Measurements from ENCODE around the gene TMCC3. TPM values are rescaled to one million over a fixed set of nuclear protein-coding genes. Genes with fewer than 3 reads are reported as not detected.

TMCC3 gene
- total and polyA plus RNA-seq, 4 donors = 0.81 to 2.3 (median 1.5) TPM

DNA sequence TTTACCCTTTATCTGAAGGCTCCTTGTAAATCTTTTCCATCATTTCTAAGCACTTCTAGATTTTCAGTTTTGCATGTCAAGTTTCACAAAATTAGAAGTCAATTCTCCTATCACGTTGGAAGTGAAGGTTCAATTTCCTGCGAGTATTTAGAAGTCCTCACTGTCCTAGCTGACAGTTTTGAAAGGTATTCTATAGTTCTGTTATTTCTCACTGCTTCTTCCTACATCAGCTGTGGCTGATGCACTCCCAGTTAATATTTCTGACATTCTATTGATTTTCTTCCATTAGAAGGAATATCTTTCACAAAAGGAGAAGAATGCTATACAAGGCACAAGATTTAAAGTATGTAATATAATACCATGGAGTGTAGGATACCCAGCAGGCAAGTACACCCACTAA, 15.8 kb upstream of the TMCC3 start:
- Histone ChIP-seq H3K27me3 (ENCODE audit: control insufficient read depth in 4 of 4, insufficient read depth in 4 of 4, low read length in 3 of 4) (no peaks in the 10 kb centered on the region), H3K4me3 (ENCODE audit: low read depth in 1 of 3, low read length in 3 of 3) (no peak overlapping the region), H3K4me1 (ENCODE audit: control insufficient read depth in 4 of 4, insufficient read depth in 4 of 4, low read length in 3 of 4) (no peaks in the 10 kb centered on the region), H3K27ac (ENCODE audit: low read depth in 1 of 2, low read length in 2 of 2) (no peak overlapping the region), H3K9ac (ENCODE audit: low read depth in 1 of 2, low read length in 2 of 2) (no peak overlapping the region), H3K36me3 (ENCODE audit: control insufficient read depth in 4 of 4, insufficient read depth in 3 of 4, low read depth in 1 of 4, low read length in 3 of 4) (no peaks in the 10 kb centered on the region), H3K9me3 (ENCODE audit: control insufficient read depth in 4 of 4, low read length in 3 of 4) (no peaks in the 10 kb centered on the region)
- no peak for TF ChIP-seq FOXA1 (IDR thresholded peaks at IDR 0.05)
- TF ChIP-seq, protein P1, sequence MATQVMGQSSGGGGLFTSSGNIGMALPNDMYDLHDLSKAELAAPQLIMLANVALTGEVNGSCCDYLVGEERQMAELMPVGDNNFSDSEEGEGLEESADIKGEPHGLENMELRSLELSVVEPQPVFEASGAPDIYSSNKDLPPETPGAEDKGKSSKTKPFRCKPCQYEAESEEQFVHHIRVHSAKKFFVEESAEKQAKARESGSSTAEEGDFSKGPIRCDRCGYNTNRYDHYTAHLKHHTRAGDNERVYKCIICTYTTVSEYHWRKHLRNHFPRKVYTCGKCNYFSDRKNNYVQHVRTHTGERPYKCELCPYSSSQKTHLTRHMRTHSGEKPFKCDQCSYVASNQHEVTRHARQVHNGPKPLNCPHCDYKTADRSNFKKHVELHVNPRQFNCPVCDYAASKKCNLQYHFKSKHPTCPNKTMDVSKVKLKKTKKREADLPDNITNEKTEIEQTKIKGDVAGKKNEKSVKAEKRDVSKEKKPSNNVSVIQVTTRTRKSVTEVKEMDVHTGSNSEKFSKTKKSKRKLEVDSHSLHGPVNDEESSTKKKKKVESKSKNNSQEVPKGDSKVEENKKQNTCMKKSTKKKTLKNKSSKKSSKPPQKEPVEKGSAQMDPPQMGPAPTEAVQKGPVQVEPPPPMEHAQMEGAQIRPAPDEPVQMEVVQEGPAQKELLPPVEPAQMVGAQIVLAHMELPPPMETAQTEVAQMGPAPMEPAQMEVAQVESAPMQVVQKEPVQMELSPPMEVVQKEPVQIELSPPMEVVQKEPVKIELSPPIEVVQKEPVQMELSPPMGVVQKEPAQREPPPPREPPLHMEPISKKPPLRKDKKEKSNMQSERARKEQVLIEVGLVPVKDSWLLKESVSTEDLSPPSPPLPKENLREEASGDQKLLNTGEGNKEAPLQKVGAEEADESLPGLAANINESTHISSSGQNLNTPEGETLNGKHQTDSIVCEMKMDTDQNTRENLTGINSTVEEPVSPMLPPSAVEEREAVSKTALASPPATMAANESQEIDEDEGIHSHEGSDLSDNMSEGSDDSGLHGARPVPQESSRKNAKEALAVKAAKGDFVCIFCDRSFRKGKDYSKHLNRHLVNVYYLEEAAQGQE (IDR thresholded peaks at IDR 0.05) = no peak
- TF ChIP-seq, protein P2, sequence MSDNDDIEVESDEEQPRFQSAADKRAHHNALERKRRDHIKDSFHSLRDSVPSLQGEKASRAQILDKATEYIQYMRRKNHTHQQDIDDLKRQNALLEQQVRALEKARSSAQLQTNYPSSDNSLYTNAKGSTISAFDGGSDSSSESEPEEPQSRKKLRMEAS (IDR thresholded peaks at IDR 0.05) = no peak
- TF ChIP-seq, protein P3, sequence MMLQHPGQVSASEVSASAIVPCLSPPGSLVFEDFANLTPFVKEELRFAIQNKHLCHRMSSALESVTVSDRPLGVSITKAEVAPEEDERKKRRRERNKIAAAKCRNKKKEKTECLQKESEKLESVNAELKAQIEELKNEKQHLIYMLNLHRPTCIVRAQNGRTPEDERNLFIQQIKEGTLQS (IDR thresholded peaks at IDR 0.05) = no peak
- TF ChIP-seq EGR1 (IDR thresholded peaks at IDR 0.05; ENCODE audit: low read depth in 2 of 2) = no peak
- no peak for TF ChIP-seq YY1 (IDR thresholded peaks at IDR 0.05)
- no peak for TF ChIP-seq SP1 (IDR thresholded peaks at IDR 0.05)
- TF ChIP-seq, protein P4, sequence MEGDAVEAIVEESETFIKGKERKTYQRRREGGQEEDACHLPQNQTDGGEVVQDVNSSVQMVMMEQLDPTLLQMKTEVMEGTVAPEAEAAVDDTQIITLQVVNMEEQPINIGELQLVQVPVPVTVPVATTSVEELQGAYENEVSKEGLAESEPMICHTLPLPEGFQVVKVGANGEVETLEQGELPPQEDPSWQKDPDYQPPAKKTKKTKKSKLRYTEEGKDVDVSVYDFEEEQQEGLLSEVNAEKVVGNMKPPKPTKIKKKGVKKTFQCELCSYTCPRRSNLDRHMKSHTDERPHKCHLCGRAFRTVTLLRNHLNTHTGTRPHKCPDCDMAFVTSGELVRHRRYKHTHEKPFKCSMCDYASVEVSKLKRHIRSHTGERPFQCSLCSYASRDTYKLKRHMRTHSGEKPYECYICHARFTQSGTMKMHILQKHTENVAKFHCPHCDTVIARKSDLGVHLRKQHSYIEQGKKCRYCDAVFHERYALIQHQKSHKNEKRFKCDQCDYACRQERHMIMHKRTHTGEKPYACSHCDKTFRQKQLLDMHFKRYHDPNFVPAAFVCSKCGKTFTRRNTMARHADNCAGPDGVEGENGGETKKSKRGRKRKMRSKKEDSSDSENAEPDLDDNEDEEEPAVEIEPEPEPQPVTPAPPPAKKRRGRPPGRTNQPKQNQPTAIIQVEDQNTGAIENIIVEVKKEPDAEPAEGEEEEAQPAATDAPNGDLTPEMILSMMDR (IDR thresholded peaks at IDR 0.05; ENCODE audit: low read depth, low read length, missing input control) = no peak
- TF ChIP-seq RXRA (IDR thresholded peaks at IDR 0.05) = no peak
- no peak for TF ChIP-seq RAD21 (IDR thresholded peaks at IDR 0.05)
- TF ChIP-seq NR2F2 (IDR thresholded peaks at IDR 0.05) = no peak
- no peak for TF ChIP-seq JUND (IDR thresholded peaks at IDR 0.05)
- no peak for TF ChIP-seq HNF4A (conservative IDR thresholded peaks at IDR 0.05)
- TF ChIP-seq FOXA2 (IDR thresholded peaks at IDR 0.05) = no peak
- 72% methylated on average over 2 of the region's 2 CpGs for WGBS
- no peak for DNase-seq (ENCODE audit: low spot score)

DNA sequence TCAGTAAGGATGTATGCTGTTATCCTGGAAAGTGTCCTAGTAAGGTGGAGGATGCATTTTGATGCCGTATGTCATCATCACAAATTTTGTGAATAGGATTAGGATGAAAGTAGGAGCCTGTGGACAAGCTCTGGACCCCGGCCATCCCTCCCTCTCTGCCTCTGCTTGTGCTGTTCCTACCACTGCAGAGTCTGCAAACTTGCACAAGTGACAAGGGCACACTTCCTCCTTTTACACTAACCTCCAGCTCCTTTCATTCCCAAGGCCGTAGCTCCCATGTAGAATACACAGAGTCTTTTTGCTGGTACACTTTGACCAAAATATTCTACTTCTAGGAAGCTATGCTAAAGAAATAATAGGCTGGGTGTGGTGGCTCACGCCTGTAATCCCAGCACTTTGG, 13.3 kb upstream of the TMCC3 start:
- TF ChIP-seq, protein P5, sequence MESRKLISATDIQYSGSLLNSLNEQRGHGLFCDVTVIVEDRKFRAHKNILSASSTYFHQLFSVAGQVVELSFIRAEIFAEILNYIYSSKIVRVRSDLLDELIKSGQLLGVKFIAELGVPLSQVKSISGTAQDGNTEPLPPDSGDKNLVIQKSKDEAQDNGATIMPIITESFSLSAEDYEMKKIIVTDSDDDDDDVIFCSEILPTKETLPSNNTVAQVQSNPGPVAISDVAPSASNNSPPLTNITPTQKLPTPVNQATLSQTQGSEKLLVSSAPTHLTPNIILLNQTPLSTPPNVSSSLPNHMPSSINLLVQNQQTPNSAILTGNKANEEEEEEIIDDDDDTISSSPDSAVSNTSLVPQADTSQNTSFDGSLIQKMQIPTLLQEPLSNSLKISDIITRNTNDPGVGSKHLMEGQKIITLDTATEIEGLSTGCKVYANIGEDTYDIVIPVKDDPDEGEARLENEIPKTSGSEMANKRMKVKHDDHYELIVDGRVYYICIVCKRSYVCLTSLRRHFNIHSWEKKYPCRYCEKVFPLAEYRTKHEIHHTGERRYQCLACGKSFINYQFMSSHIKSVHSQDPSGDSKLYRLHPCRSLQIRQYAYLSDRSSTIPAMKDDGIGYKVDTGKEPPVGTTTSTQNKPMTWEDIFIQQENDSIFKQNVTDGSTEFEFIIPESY (IDR thresholded peaks at IDR 0.05) = no peak
- TF ChIP-seq FOXA1 (IDR thresholded peaks at IDR 0.05) (no peak), RAD21 (IDR thresholded peaks at IDR 0.05) (no peak), SP1 (IDR thresholded peaks at IDR 0.05) (no peak), EGR1 (IDR thresholded peaks at IDR 0.05; ENCODE audit: low read depth in 2 of 2) (no peak), RXRA (IDR thresholded peaks at IDR 0.05) (no peak), TAF1 (conservative IDR thresholded peaks at IDR 0.05) (no peak), HNF4A (conservative IDR thresholded peaks at IDR 0.05) (no peak), NR2F2 (IDR thresholded peaks at IDR 0.05) (no peak)
- TF ChIP-seq, protein P4 (IDR thresholded peaks at IDR 0.05; ENCODE audit: low read depth, low read length, missing input control) = no peak
- TF ChIP-seq, protein P1 (IDR thresholded peaks at IDR 0.05) = no peak
- TF ChIP-seq, protein P3 (IDR thresholded peaks at IDR 0.05) = no peak
- no peaks in the 10 kb centered on the region for H3K27me3 ChIP-seq (ENCODE audit: control insufficient read depth in 4 of 4, insufficient read depth in 4 of 4, low read length in 3 of 4)
- no peak for DNase-seq (ENCODE audit: low spot score)

More for the DNA sequence above, 13.3 kb upstream of the TMCC3 start:
- Histone ChIP-seq H3K9me3 (ENCODE audit: control insufficient read depth in 4 of 4, low read length in 3 of 4) (no peaks in the 10 kb centered on the region), H3K4me1 (ENCODE audit: control insufficient read depth in 4 of 4, insufficient read depth in 4 of 4, low read length in 3 of 4) (no peaks in the 10 kb centered on the region), H3K36me3 (ENCODE audit: control insufficient read depth in 4 of 4, insufficient read depth in 3 of 4, low read depth in 1 of 4, low read length in 3 of 4) (no peaks in the 10 kb centered on the region), H3K9ac (ENCODE audit: low read depth in 1 of 2, low read length in 2 of 2) (no peak overlapping the region), H3K27ac (ENCODE audit: low read depth in 1 of 2, low read length in 2 of 2) (no peak overlapping the region), H3K4me3 (ENCODE audit: low read depth in 1 of 3, low read length in 3 of 3) (no peak overlapping the region)
- WGBS = 86% methylated on average over 4 of the region's 4 CpGs

Measured in liver (tissue), 9 donors.